GM23338 (cell line): ENCODE measurements around the gene SND1. TPM values are rescaled to one million over a fixed set of nuclear protein-coding genes. Genes with fewer than 3 reads are reported as not detected.

Experiments
- ATAC-seq: fragments of 200-7000 bp; cut with Tn5 transposase; 3 replicates; pipeline ENCODE4 v1.9.1; 2020
- DNase-seq: peaks from one replicate; pipeline ENCODE4 v3.0.0-alpha.2; 2015; ENCODE audit warnings: low spot score
- H2AFZ ChIP-seq: fragments of 200-600 bp; sonication (generic); 2 replicates; pipeline ENCODE4 v1.8.0; 2016; ENCODE audit warnings: antibody characterized with exemption, mild to moderate bottlenecking, moderate library complexity
- H3F3A ChIP-seq: fragments of 200-600 bp; sonication (generic); replicated peaks from 2 replicates; pipeline ENCODE4 v1.8.0; 2017; ENCODE audit warnings: antibody characterized with exemption, mixed run types, low read depth
- H3K27ac ChIP-seq: fragments of 200-600 bp; sonication (generic); 2 replicates; pipeline ENCODE4 v1.6.1; 2016; ENCODE audit warnings: low read depth
- H3K27me3 ChIP-seq: fragments of 200-600 bp; sonication (generic); 2 replicates; pipeline ENCODE4 v1.8.0; 2016; ENCODE audit warnings: mild to moderate bottlenecking, mixed run types, moderate library complexity; ENCODE audit not compliant: insufficient read depth
- H3K36me3 ChIP-seq: fragments of 200-600 bp; sonication (generic); 2 replicates; pipeline ENCODE4 v1.8.0; 2016; ENCODE audit warnings: mild to moderate bottlenecking; ENCODE audit not compliant: insufficient read depth
- H3K4me1 ChIP-seq: fragments of 200-600 bp; sonication (generic); 2 replicates; pipeline ENCODE4 v1.8.0; 2016; ENCODE audit warnings: mild to moderate bottlenecking, moderate library complexity; ENCODE audit not compliant: insufficient read depth
- H3K4me2 ChIP-seq: fragments of 200-600 bp; sonication (generic); 2 replicates; pipeline ENCODE4 v1.7.1; 2017; ENCODE audit warnings: mixed run types
- H3K4me3 ChIP-seq: fragments of 200-600 bp; sonication (generic); 2 replicates; pipeline ENCODE4 v1.6.1; 2016; ENCODE audit warnings: mixed run types
- H3K79me2 ChIP-seq: fragments of 200-600 bp; sonication (generic); replicated peaks from 2 replicates; pipeline ENCODE4 v1.8.0; 2017; ENCODE audit warnings: mild to moderate bottlenecking; ENCODE audit not compliant: insufficient read depth
- H3K9me2 ChIP-seq: fragments of 200-600 bp; sonication (generic); 2 replicates; pipeline ENCODE4 v1.8.0; 2017; ENCODE audit not compliant: insufficient read depth
- H4K20me1 ChIP-seq: fragments of 200-600 bp; sonication (generic); replicated peaks from 2 replicates; pipeline ENCODE4 v1.8.0; 2017; ENCODE audit warnings: mild to moderate bottlenecking; ENCODE audit not compliant: insufficient read depth
- H3K27ac Mint-ChIP-seq: 2 replicates; pipeline ENCODE4 v1.8.0; 2020; ENCODE audit warnings: inconsistent platforms, mild to moderate bottlenecking, moderate library complexity, mixed read lengths
- H3K27me3 Mint-ChIP-seq: 3 replicates; pipeline ENCODE4 v1.8.0; 2022; ENCODE audit warnings: low read depth, mild to moderate bottlenecking, moderate library complexity, mixed read lengths, inconsistent platforms; ENCODE audit not compliant: insufficient read depth, poor library complexity
- H3K36me3 Mint-ChIP-seq: 3 replicates; pipeline ENCODE4 v1.8.0; 2021; ENCODE audit warnings: low read depth, mild to moderate bottlenecking, inconsistent platforms, moderate library complexity, mixed read lengths
- H3K4me1 Mint-ChIP-seq: 3 replicates; pipeline ENCODE4 v1.8.0; 2020; ENCODE audit warnings: mild to moderate bottlenecking, inconsistent platforms, mixed read lengths
- H3K4me3 Mint-ChIP-seq: 3 replicates; pipeline ENCODE4 v1.8.0; 2021; ENCODE audit warnings: moderate library complexity, mild to moderate bottlenecking, inconsistent platforms, mixed read lengths
- H3K9me3 Mint-ChIP-seq: 3 replicates; pipeline ENCODE4 v1.8.0; 2020; ENCODE audit warnings: moderate library complexity, mild to moderate bottlenecking, inconsistent platforms, mixed read lengths
- CREB1 ChIP-seq: fragments of 250-450 bp; sonication (Bioruptor Pico); IDR thresholded peaks from 2 replicates; pipeline ENCODE4 v1.5.0; 2020; ENCODE audit warnings: low read depth, mild to moderate bottlenecking, moderate library complexity
- CTCF ChIP-seq, 2 experiments: fragments of 200-600 bp in 1 of 2; sonication (generic) in 1 of 2; conservative IDR thresholded peaks; 2 replicates each; pipeline versions ENCODE4 v1.5.1 to v1.6.1; 2016 to 2017; ENCODE audit warnings: antibody characterized with exemption in 2 of 2, low read depth in 2 of 2, mild to moderate bottlenecking in 2 of 2, moderate library complexity in 1 of 2
- EZH2 ChIP-seq: fragments of 200-600 bp; sonication (generic); IDR thresholded peaks from one replicate; pipeline ENCODE4 v1.8.0; 2017; ENCODE audit warnings: antibody characterized with exemption, mild to moderate bottlenecking, low read depth; ENCODE audit not compliant: unreplicated experiment
- EZH2phosphoT487 ChIP-seq: fragments of 200-600 bp; sonication (generic); IDR thresholded peaks from one replicate; pipeline ENCODE4 v1.8.1; 2018; ENCODE audit warnings: antibody characterized with exemption; ENCODE audit not compliant: unreplicated experiment
- JUNB ChIP-seq: IDR thresholded peaks from one replicate; pipeline ENCODE4 v1.6.1; 2016; ENCODE audit warnings: antibody characterized with exemption; ENCODE audit not compliant: unreplicated experiment
- NANOG ChIP-seq: IDR thresholded peaks from 2 replicates; pipeline ENCODE4 v1.6.1; 2016; ENCODE audit warnings: antibody characterized with exemption, borderline replicate concordance
- POLR2AphosphoS5 ChIP-seq: IDR thresholded peaks from 2 replicates; pipeline ENCODE4 v1.6.1; 2016; ENCODE audit warnings: antibody characterized with exemption, low read depth
- STAT1 ChIP-seq: IDR thresholded peaks from one replicate; pipeline ENCODE4 v1.6.1; 2016; ENCODE audit warnings: antibody characterized with exemption; ENCODE audit not compliant: unreplicated experiment
- ZNF114 ChIP-seq: fragments of 250-450 bp; sonication (Bioruptor Pico); IDR thresholded peaks from 2 replicates; pipeline ENCODE4 v1.5.0; 2020; ENCODE audit warnings: mild to moderate bottlenecking, moderate library complexity
- ZNF331 ChIP-seq: fragments of 250-450 bp; sonication (Bioruptor Pico); IDR thresholded peaks from 2 replicates; pipeline ENCODE4 v1.5.0; 2020; ENCODE audit warnings: low read depth, mild to moderate bottlenecking, moderate library complexity
- polyA plus RNA-seq: library from polyadenylated mRNA; unstranded; fragments of >200 nt; fragmentation: Nextera tagmentation; extraction: Ambion mirVana; gene quantifications from 2 replicates; pipeline ENCODE4 v1.2.1, GENCODE V29; 2016
- total RNA-seq: library from RNA; depleted of rRNA; stranded (reverse); fragments of >200 nt; shearing (Covaris generic); gene quantifications from 2 replicates; pipeline ENCODE4 v1.2.3, GENCODE V29; 2014
- TF ChIP-seq, protein P1 (sequence below): IDR thresholded peaks from 2 replicates; pipeline ENCODE4 v1.6.1; 2016; ENCODE audit warnings: antibody characterized with exemption
- TF ChIP-seq, protein P2 (sequence below): IDR thresholded peaks from one replicate; pipeline ENCODE4 v1.6.1; 2018; ENCODE audit warnings: antibody characterized with exemption; ENCODE audit not compliant: unreplicated experiment
- TF ChIP-seq, protein P3 (sequence below): fragments of 250-450 bp; sonication (Bioruptor Pico); IDR thresholded peaks from 2 replicates; pipeline ENCODE4 v1.5.0; 2020; ENCODE audit warnings: mild to moderate bottlenecking, moderate library complexity

SND1 gene
- total and polyA plus RNA-seq, 2 experiments from 2014 or later, result 107 to 254 TPM

GRCh38 chr7:128082431-128082830, 430.4 kb downstream of the SND1 start:
- TF ChIP-seq CREB1 (no peak), EZH2phosphoT487 (no peak), ZNF331 (CRISPR knock-in tag) (no peak), JUNB (no peak), EZH2 (no peak), STAT1 (no peak), CTCF (conservative IDR thresholded peaks at IDR 0.05; ENCODE audit: low read depth in 2 of 2) (no peak), POLR2AphosphoS5 (no peak), NANOG (no peak), ZNF114 (CRISPR knock-in tag) (no peak)
- TF ChIP-seq, protein P1, sequence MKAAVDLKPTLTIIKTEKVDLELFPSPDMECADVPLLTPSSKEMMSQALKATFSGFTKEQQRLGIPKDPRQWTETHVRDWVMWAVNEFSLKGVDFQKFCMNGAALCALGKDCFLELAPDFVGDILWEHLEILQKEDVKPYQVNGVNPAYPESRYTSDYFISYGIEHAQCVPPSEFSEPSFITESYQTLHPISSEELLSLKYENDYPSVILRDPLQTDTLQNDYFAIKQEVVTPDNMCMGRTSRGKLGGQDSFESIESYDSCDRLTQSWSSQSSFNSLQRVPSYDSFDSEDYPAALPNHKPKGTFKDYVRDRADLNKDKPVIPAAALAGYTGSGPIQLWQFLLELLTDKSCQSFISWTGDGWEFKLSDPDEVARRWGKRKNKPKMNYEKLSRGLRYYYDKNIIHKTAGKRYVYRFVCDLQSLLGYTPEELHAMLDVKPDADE, result no peak
- TF ChIP-seq, protein P2, sequence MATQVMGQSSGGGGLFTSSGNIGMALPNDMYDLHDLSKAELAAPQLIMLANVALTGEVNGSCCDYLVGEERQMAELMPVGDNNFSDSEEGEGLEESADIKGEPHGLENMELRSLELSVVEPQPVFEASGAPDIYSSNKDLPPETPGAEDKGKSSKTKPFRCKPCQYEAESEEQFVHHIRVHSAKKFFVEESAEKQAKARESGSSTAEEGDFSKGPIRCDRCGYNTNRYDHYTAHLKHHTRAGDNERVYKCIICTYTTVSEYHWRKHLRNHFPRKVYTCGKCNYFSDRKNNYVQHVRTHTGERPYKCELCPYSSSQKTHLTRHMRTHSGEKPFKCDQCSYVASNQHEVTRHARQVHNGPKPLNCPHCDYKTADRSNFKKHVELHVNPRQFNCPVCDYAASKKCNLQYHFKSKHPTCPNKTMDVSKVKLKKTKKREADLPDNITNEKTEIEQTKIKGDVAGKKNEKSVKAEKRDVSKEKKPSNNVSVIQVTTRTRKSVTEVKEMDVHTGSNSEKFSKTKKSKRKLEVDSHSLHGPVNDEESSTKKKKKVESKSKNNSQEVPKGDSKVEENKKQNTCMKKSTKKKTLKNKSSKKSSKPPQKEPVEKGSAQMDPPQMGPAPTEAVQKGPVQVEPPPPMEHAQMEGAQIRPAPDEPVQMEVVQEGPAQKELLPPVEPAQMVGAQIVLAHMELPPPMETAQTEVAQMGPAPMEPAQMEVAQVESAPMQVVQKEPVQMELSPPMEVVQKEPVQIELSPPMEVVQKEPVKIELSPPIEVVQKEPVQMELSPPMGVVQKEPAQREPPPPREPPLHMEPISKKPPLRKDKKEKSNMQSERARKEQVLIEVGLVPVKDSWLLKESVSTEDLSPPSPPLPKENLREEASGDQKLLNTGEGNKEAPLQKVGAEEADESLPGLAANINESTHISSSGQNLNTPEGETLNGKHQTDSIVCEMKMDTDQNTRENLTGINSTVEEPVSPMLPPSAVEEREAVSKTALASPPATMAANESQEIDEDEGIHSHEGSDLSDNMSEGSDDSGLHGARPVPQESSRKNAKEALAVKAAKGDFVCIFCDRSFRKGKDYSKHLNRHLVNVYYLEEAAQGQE, result no peak
- TF ChIP-seq, protein P3, sequence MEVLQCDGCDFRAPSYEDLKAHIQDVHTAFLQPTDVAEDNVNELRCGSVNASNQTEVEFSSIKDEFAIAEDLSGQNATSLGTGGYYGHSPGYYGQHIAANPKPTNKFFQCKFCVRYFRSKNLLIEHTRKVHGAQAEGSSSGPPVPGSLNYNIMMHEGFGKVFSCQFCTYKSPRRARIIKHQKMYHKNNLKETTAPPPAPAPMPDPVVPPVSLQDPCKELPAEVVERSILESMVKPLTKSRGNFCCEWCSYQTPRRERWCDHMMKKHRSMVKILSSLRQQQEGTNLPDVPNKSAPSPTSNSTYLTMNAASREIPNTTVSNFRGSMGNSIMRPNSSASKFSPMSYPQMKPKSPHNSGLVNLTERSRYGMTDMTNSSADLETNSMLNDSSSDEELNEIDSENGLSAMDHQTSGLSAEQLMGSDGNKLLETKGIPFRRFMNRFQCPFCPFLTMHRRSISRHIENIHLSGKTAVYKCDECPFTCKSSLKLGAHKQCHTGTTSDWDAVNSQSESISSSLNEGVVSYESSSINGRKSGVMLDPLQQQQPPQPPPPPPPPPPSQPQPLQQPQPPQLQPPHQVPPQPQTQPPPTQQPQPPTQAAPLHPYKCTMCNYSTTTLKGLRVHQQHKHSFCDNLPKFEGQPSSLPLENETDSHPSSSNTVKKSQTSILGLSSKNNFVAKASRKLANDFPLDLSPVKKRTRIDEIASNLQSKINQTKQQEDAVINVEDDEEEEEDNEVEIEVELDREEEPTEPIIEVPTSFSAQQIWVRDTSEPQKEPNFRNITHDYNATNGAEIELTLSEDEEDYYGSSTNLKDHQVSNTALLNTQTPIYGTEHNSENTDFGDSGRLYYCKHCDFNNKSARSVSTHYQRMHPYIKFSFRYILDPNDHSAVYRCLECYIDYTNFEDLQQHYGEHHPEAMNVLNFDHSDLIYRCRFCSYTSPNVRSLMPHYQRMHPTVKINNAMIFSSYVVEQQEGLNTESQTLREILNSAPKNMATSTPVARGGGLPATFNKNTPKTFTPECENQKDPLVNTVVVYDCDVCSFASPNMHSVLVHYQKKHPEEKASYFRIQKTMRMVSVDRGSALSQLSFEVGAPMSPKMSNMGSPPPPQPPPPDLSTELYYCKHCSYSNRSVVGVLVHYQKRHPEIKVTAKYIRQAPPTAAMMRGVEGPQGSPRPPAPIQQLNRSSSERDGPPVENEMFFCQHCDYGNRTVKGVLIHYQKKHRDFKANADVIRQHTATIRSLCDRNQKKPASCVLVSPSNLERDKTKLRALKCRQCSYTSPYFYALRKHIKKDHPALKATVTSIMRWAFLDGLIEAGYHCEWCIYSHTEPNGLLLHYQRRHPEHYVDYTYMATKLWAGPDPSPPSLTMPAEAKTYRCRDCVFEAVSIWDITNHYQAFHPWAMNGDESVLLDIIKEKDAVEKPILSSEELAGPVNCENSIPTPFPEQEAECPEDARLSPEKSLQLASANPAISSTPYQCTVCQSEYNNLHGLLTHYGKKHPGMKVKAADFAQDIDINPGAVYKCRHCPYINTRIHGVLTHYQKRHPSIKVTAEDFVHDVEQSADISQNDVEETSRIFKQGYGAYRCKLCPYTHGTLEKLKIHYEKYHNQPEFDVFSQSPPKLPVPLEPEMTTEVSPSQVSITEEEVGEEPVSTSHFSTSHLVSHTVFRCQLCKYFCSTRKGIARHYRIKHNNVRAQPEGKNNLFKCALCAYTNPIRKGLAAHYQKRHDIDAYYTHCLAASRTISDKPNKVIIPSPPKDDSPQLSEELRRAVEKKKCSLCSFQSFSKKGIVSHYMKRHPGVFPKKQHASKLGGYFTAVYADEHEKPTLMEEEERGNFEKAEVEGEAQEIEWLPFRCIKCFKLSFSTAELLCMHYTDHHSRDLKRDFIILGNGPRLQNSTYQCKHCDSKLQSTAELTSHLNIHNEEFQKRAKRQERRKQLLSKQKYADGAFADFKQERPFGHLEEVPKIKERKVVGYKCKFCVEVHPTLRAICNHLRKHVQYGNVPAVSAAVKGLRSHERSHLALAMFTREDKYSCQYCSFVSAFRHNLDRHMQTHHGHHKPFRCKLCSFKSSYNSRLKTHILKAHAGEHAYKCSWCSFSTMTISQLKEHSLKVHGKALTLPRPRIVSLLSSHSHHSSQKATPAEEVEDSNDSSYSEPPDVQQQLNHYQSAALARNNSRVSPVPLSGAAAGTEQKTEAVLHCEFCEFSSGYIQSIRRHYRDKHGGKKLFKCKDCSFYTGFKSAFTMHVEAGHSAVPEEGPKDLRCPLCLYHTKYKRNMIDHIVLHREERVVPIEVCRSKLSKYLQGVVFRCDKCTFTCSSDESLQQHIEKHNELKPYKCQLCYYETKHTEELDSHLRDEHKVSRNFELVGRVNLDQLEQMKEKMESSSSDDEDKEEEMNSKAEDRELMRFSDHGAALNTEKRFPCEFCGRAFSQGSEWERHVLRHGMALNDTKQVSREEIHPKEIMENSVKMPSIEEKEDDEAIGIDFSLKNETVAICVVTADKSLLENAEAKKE (CRISPR knock-in tag), result no peak
- Mint-ChIP-seq H3K4me1 (peaks cover 4% of the 10 kb centered on the region; the same call in 1 of the 3 replicates), H3K27ac (no peak overlapping the region), H3K4me3 (no peak overlapping the region), H3K27me3 (peaks cover 14% of the 10 kb centered on the region), H3K9me3 (no peaks in the 10 kb centered on the region), H3K36me3 (peaks cover 18% of the 10 kb centered on the region)
- Histone ChIP-seq H2AFZ (no peak overlapping the region), H3K79me2 (no peaks in the 10 kb centered on the region), H3K27me3 (no peaks in the 10 kb centered on the region), H3K4me3 (no peak overlapping the region), H3K4me1 (no peaks in the 10 kb centered on the region), H3K4me2 (no peak overlapping the region), H3K9me2 (no peaks in the 10 kb centered on the region), H3F3A (no peaks in the 10 kb centered on the region), H3K36me3 (no peaks in the 10 kb centered on the region; the same call in 1 of the 2 replicates), H3K27ac (no peak overlapping the region), H4K20me1 (no peaks in the 10 kb centered on the region)
- ATAC-seq (no peak), DNase-seq (no peak)
